ENCODE results near the gene PCBP2.

- TF ChIP-seq, protein P1, sequence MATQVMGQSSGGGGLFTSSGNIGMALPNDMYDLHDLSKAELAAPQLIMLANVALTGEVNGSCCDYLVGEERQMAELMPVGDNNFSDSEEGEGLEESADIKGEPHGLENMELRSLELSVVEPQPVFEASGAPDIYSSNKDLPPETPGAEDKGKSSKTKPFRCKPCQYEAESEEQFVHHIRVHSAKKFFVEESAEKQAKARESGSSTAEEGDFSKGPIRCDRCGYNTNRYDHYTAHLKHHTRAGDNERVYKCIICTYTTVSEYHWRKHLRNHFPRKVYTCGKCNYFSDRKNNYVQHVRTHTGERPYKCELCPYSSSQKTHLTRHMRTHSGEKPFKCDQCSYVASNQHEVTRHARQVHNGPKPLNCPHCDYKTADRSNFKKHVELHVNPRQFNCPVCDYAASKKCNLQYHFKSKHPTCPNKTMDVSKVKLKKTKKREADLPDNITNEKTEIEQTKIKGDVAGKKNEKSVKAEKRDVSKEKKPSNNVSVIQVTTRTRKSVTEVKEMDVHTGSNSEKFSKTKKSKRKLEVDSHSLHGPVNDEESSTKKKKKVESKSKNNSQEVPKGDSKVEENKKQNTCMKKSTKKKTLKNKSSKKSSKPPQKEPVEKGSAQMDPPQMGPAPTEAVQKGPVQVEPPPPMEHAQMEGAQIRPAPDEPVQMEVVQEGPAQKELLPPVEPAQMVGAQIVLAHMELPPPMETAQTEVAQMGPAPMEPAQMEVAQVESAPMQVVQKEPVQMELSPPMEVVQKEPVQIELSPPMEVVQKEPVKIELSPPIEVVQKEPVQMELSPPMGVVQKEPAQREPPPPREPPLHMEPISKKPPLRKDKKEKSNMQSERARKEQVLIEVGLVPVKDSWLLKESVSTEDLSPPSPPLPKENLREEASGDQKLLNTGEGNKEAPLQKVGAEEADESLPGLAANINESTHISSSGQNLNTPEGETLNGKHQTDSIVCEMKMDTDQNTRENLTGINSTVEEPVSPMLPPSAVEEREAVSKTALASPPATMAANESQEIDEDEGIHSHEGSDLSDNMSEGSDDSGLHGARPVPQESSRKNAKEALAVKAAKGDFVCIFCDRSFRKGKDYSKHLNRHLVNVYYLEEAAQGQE (IDR thresholded peaks at IDR 0.05; ENCODE audit: insufficient read depth in 1 of 2, low read depth in 2 of 2, low read length in 2 of 2) = no peak
- TF ChIP-seq POLR2AphosphoS5 (IDR thresholded peaks at IDR 0.05; ENCODE audit: low read depth, low read length) (no peak), TAF1 (IDR thresholded peaks at IDR 0.05; ENCODE audit: borderline replicate concordance, insufficient read depth, low read length) (no peak)
Measured at GRCh38 chr12:53431187-53431586, 20.7 kb upstream of the PCBP2 start.
